Subcutaneous adipose tissue (tissue), 4 donors: ENCODE data around the gene RHAG. TPM values are rescaled to one million over a fixed set of nuclear protein-coding genes. Genes with fewer than 3 reads are reported as not detected.

Source experiments
- total RNA-seq, 4 donors: library from RNA; depleted of rRNA; stranded (reverse); fragments of >200 nt; gene quantifications; one replicate each; pipeline ENCODE4 v1.1.0, GENCODE V29; 2016
- TF ChIP-seq, protein P1 (sequence below): fragments of 450-650 bp; IDR thresholded peaks from one replicate; pipeline ENCODE4 v1.5.1; 2016; ENCODE audit warnings: low read depth, mild to moderate bottlenecking, control low read depth, antibody characterized with exemption, moderate library complexity

RHAG gene
- total RNA-seq, 4 donors from 2014 or later = not detected

- TF ChIP-seq, protein P1, sequence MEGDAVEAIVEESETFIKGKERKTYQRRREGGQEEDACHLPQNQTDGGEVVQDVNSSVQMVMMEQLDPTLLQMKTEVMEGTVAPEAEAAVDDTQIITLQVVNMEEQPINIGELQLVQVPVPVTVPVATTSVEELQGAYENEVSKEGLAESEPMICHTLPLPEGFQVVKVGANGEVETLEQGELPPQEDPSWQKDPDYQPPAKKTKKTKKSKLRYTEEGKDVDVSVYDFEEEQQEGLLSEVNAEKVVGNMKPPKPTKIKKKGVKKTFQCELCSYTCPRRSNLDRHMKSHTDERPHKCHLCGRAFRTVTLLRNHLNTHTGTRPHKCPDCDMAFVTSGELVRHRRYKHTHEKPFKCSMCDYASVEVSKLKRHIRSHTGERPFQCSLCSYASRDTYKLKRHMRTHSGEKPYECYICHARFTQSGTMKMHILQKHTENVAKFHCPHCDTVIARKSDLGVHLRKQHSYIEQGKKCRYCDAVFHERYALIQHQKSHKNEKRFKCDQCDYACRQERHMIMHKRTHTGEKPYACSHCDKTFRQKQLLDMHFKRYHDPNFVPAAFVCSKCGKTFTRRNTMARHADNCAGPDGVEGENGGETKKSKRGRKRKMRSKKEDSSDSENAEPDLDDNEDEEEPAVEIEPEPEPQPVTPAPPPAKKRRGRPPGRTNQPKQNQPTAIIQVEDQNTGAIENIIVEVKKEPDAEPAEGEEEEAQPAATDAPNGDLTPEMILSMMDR = no peak
These were observed 70.8 kb downstream of the RHAG start for GRCh38 chr6:49565855-49566254.

DNA sequence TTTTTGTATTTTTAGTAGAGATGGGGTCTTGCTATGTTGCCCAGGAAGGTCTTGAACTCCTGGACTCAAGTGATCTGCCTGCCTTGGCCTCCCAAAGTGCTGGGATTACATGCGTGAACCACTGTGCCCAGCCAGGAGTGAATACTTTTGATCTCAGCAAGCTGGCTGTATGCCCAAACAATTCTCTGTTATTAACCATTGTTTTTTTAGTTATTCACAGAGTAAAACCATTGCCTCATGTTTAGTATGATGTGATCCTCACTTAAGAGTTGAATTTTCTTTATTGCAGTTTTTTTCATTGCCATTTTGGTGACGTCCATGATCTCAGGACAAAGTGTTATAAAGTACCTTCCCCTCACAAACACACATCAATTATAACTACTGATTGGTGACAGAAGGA, 71.4 kb downstream of the RHAG start:
- TF ChIP-seq, protein P1 = no peak

DNA sequence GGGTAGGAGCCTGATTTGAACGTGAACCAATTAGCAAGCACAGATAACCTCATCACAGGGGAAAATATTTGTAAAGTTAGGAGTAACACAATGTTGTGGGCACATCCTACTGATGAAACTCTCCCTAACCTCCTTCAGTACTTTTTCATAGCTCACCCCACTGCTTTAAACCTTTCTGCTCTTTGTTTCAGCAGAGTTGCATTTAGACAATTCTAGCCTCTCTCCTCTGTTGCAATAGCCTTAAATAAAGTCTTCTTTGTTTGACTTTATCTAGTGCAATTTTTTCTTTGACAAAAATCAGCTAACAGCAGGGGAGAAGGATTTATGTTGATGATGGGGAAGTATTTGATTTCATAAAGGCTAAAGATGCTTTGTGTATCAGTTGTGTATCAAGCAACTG, 72.1 kb downstream of the RHAG start:
- TF ChIP-seq, protein P1 = no peak

DNA sequence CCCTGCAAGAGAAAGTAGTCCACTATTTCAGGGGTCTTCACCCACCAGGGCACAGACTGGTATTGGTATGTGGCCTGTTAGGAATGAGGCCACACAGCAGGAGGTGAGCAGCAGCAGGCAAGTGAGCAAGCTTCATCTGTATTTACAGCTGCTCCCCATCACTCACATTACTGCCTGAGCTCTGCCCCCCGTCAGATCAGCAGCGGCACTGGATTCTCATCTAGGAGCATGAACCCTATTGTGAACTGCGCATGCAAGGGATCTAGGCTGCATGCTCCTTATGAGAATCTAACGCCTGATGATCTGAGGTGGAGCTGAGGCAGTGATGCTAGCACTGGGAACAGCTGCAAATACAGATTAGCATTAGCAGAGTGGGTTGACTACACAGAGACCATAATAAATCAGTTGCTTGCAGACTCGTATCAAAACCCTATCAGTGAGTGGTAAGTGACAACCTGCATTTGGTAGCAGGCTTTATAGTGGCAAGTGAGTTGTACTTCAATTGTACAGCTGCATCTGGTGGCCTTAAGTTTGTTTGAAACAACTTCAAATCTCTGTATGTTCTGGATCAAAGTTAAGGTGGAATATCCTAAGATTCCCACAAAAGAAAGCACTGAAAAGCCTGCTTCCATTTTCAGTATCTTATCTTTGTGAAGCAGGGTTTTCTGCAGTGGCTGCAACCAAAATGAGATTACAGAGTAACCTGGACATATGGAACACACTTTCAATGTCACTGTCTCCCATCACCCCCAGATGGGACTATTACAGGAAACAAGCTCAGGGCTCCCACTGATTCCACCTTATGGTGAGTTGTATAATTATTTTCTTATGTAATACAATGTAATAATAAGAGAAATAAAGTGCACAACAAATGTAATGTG, 73.4 kb downstream of the RHAG start:
- TF ChIP-seq, protein P1 = no peak

GRCh38 chr6:49558238-49558637, 78.4 kb downstream of the RHAG start:
- TF ChIP-seq, protein P1 = no peak

GRCh38 chr6:49557177-49557576, 79.5 kb downstream of the RHAG start:
- TF ChIP-seq, protein P1 = no peak

GRCh38 chr6:49556429-49556837, 80.2 kb downstream of the RHAG start:
- TF ChIP-seq, protein P1 = no peak
